ENCODE measurements around the gene ERF. TPM values are rescaled to one million over a fixed set of nuclear protein-coding genes. Genes with fewer than 3 reads are reported as not detected.

The ERF gene
- total RNA-seq, 2 experiments from 2014 or later = 43.5 to 58.7 TPM

DNA sequence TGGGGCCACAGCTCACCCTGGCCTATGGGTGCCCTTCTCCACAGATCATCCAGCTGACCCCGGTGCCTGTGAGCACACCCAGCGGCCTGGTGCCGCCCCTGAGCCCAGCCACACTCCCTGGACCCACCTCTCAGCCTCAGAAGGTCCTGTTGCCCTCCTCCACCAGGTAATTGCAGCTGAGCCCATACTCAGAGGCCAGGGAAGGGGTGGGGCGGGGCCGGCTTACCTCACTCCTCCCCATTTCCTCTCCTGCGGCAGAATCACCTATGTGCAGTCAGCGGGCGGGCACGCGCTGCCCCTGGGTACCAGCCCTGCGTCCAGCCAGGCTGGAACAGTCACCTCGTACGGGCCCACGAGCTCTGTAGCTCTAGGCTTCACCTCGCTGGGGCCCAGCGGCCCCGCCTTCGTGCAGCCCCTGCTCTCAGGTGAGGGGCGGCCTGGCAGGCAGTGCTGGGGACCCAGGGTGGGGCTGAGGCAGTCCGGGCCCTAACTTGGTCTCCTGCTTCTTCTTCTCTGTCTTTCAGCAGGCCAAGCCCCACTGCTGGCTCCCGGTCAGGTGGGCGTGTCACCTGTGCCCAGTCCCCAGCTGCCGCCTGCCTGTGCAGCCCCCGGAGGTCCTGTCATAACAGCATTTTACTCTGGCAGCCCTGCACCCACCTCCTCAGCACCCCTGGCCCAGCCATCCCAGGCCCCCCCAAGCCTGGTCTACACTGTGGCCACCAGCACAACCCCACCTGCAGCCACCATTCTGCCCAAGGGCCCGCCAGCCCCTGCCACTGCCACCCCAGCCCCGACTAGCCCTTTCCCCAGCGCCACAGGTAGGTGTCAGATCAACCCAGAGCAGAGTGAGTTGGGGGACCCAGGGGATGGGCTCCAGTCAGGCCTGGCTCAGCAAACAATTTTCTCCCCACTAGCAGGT is 37.4 kb upstream of the ERF start:
- CTCF ChIA-PET = interaction anchor here (0.6 kb wide), 1 partner anchor 155 kb away, joined by 3 read pairs; no protein-coding TSS in a partner anchor
- Mint-ChIP-seq H3K4me3 (no peak overlapping the region), H3K27ac (no peak overlapping the region), H3K36me3 (peaks cover 17% of the 10 kb centered on the region), H3K27me3 (no peaks in the 10 kb centered on the region), H3K4me1 (peaks cover 2% of the 10 kb centered on the region), H3K9me3 (ENCODE audit: low read depth) (no peaks in the 10 kb centered on the region)
- no peak for ATAC-seq
- DNase-seq = no peak

DNA sequence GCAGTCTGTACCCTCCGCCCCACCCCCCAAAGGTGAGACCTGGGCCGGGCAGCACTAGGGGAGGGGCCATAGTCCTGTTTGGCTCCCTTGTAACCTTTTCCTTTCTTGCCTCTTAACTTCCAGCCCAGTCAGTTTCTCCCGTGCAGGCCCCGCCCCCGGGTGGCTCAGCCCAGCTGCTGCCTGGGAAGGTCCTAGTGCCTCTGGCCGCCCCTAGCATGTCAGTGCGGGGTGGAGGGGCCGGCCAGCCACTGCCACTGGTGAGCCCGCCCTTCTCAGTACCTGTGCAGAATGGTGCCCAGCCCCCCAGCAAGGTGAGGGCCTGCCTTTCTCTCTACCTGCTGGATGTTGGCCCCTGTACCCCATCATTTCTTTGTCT is 36.5 kb upstream of the ERF start:
- ATAC-seq = no peak
- no peak overlapping the region for H3K4me3 Mint-ChIP-seq
- H3K36me3 Mint-ChIP-seq = peaks cover 16% of the 10 kb centered on the region
- H3K4me1 Mint-ChIP-seq = peaks cover 2% of the 10 kb centered on the region
- no peaks in the 10 kb centered on the region for H3K27me3 Mint-ChIP-seq
- H3K27ac Mint-ChIP-seq = no peak overlapping the region
- no peak for DNase-seq
- H3K9me3 Mint-ChIP-seq (ENCODE audit: low read depth) = no peaks in the 10 kb centered on the region
- CTCF ChIA-PET = interaction anchor here (0.6 kb wide), 1 partner anchor 155 kb away, joined by 3 read pairs; no protein-coding TSS in a partner anchor

DNA sequence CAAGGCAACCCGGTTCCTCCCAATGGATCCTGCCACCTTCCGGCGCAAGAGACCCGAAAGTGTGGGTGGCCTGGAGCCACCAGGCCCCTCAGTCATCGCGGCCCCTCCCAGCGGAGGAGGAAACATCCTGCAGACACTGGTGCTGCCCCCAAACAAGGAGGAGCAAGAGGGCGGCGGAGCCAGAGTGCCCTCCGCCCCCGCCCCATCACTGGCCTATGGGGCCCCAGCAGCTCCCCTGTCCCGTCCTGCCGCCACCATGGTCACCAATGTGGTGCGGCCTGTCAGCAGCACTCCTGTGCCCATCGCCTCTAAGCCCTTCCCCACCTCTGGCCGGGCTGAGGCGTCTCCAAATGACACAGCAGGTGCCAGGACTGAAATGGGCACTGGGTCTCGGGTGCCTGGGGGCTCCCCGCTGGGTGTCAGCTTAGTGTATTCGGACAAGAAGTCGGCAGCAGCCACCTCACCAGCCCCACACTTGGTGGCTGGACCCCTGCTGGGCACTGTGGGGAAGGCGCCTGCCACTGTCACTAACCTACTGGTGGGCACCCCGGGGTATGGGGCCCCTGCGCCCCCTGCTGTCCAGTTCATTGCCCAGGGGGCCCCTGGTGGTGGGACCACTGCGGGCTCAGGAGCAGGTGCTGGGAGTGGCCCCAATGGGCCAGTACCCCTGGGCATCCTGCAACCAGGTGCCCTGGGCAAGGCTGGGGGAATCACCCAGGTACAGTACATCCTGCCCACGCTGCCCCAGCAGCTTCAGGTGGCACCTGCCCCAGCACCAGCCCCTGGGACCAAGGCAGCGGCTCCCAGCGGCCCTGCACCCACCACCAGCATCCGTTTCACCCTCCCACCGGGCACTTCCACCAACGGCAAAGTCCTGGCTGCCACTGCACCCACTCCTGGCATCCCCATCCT is 35.9 kb upstream of the ERF start:
- DNase-seq (peak; percentile 70), ATAC-seq (peak; percentile 72)
- Mint-ChIP-seq H3K36me3 (peaks cover 16% of the 10 kb centered on the region), H3K4me3 (no peak overlapping the region), H3K4me1 (peaks cover 6% of the 10 kb centered on the region), H3K9me3 (ENCODE audit: low read depth) (no peaks in the 10 kb centered on the region), H3K27me3 (no peaks in the 10 kb centered on the region), H3K27ac (no peak overlapping the region)
- CTCF ChIA-PET = no interaction called here

- H3K27ac Mint-ChIP-seq = no peak overlapping the region
- H3K4me1 Mint-ChIP-seq = peaks cover 12% of the 10 kb centered on the region
- DNase-seq (no peak), ATAC-seq (no peak)
- no peaks in the 10 kb centered on the region for H3K9me3 Mint-ChIP-seq (ENCODE audit: low read depth)
- H3K4me3 Mint-ChIP-seq = no peak overlapping the region
- no peaks in the 10 kb centered on the region for H3K27me3 Mint-ChIP-seq
- CTCF ChIA-PET = interaction anchor here (1.3 kb wide), 1 partner anchor 11 kb away, joined by 3 read pairs; no protein-coding TSS in a partner anchor
- peaks cover 16% of the 10 kb centered on the region for H3K36me3 Mint-ChIP-seq
Observed at GRCh38 chr19:42290136-42290522, 35.2 kb upstream of the ERF start.

- Mint-ChIP-seq H3K27me3 (no peaks in the 10 kb centered on the region), H3K36me3 (peaks cover 16% of the 10 kb centered on the region), H3K27ac (no peak overlapping the region), H3K4me3 (no peak overlapping the region), H3K9me3 (ENCODE audit: low read depth) (no peaks in the 10 kb centered on the region), H3K4me1 (peaks cover 17% of the 10 kb centered on the region)
- CTCF ChIA-PET = interaction anchor here (1.2 to 1.3 kb wide), 2 partner anchors 10 to 39 kb away, joined by 3 read pairs; no protein-coding TSS in a partner anchor
- DNase-seq = no peak
- no peak for ATAC-seq
Observed at GRCh38 chr19:42289556-42290041, 34.7 kb upstream of the ERF start.

DNA sequence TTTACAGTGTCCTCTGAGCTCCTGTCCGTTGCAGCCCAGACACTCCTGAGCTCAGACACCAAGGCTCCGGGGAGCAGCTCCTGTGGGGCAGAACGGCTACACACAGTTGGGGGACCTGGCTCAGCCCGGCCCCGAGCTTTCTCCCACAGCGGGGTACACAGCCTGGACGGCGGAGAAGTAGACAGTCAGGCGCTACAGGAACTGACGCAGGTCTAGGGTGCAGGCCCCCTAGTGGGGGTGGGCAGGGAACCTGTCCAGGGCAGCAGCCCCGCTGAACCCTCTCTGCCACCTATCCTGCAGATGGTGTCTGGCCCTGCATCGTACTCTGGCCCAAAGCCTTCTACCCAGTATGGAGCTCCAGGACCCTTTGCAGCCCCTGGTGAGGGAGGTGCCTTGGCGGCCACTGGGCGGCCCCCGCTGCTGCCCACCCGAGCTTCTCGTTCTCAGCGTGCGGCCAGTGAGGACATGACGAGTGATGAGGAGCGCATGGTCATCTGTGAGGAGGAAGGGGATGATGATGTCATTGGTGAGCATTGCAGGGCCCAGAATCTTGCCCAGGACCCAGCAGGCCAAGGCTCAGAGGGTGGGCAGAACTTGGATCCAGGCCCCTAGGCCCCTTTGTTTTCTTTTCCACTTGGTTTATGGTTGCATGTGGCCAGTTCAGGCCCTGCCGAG is 34.1 kb upstream of the ERF start:
- peaks cover 17% of the 10 kb centered on the region for H3K4me1 Mint-ChIP-seq
- no peak overlapping the region for H3K27ac Mint-ChIP-seq
- DNase-seq (no peak), ATAC-seq (no peak)
- H3K9me3 Mint-ChIP-seq (ENCODE audit: low read depth) = no peaks in the 10 kb centered on the region
- CTCF ChIA-PET = interaction anchor here (1.2 to 1.3 kb wide), 2 partner anchors 10 to 39 kb away, joined by 3 read pairs; no protein-coding TSS in a partner anchor
- no peaks in the 10 kb centered on the region for H3K27me3 Mint-ChIP-seq
- H3K36me3 Mint-ChIP-seq = peaks cover 16% of the 10 kb centered on the region
- H3K4me3 Mint-ChIP-seq = no peak overlapping the region

- ATAC-seq = no peak
- Mint-ChIP-seq H3K4me1 (peaks cover 17% of the 10 kb centered on the region), H3K27me3 (no peaks in the 10 kb centered on the region), H3K27ac (no peak overlapping the region), H3K36me3 (peaks cover 12% of the 10 kb centered on the region), H3K4me3 (no peak overlapping the region), H3K9me3 (ENCODE audit: low read depth) (no peaks in the 10 kb centered on the region)
- no peak for DNase-seq
- CTCF ChIA-PET = no interaction called here
Observed at GRCh38 chr19:42288387-42288786, 33.5 kb upstream of the ERF start.

DNA sequence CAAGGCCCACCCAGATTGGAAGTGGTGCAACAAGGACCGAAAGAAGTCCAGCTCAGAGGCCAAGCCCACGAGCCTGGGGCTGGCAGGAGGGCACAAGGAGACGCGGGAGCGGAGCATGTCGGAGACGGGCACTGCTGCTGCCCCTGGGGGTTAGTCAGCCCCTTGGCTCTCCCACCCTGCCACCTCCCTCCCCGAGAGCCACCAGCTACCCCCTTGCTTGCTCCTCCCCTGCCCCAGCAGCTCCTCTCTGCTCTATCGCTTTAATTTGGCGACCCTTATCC is 32.8 kb upstream of the ERF start:
- CTCF ChIA-PET = interaction anchor here (1.1 to 1.5 kb wide), 2 partner anchors 103 to 155 kb away, joined by 4 read pairs; no protein-coding TSS in a partner anchor
- Mint-ChIP-seq H3K27ac (no peak overlapping the region), H3K4me3 (no peak overlapping the region)

DNA sequence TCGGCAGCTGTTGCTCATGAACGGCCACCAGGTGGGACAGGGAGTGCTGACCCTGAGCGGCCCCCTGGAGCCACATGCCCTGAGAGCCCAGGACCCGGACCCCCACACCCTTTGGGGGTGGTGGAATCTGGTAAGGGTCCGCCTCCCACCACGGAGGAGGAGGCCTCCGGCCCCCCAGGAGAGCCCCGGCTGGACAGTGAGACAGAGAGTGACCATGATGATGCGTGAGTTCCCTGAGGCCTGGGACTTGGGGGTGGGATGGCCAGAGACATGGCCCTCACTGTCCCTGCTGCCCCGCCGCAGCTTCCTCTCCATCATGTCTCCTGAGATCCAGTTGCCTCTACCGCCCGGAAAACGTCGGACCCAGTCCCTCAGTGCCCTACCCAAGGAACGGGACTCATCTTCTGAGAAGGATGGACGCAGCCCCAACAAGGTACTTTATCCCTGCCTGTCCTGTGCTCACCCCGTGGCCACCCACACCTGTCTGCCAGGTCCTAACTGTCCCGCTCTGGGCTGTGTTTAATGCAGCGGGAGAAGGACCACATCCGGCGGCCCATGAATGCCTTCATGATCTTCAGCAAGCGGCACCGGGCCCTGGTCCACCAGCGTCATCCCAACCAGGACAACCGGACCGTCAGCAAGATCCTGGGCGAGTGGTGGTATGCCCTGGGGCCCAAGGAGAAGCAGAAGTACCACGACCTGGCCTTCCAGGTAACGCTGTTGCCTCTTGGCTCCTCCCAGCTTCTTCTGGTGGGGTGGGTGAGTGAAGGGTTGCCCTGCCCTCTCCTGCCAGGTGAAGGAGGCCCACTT is 32.3 kb upstream of the ERF start:
- CTCF ChIA-PET = interaction anchor here (1.1 to 1.5 kb wide), 2 partner anchors 102 to 154 kb away, joined by 4 read pairs; no protein-coding TSS in a partner anchor
- ATAC-seq (no peak), DNase-seq (no peak)
- peaks cover 17% of the 10 kb centered on the region for H3K4me1 Mint-ChIP-seq
- H3K27me3 Mint-ChIP-seq = no peaks in the 10 kb centered on the region
- H3K27ac Mint-ChIP-seq = peak overlapping the region; percentile 20
- H3K4me3 Mint-ChIP-seq = no peak overlapping the region
- H3K36me3 Mint-ChIP-seq = peaks cover 9% of the 10 kb centered on the region
- H3K9me3 Mint-ChIP-seq (ENCODE audit: low read depth) = no peaks in the 10 kb centered on the region

More for the DNA sequence above, 32.8 kb upstream of the ERF start:
- DNase-seq = no peak
- H3K9me3 Mint-ChIP-seq (ENCODE audit: low read depth) = no peaks in the 10 kb centered on the region
- H3K4me1 Mint-ChIP-seq = peaks cover 17% of the 10 kb centered on the region
- no peaks in the 10 kb centered on the region for H3K27me3 Mint-ChIP-seq
- peaks cover 9% of the 10 kb centered on the region for H3K36me3 Mint-ChIP-seq
- ATAC-seq = no peak

GRCh38 chr19:42286349-42287016 is 31.6 kb upstream of the ERF start:
- Mint-ChIP-seq H3K9me3 (ENCODE audit: low read depth) (no peaks in the 10 kb centered on the region), H3K4me3 (no peak overlapping the region), H3K4me1 (peaks cover 17% of the 10 kb centered on the region), H3K36me3 (peaks cover 6% of the 10 kb centered on the region), H3K27me3 (no peaks in the 10 kb centered on the region), H3K27ac (peak overlapping the region; percentile 44)
- CTCF ChIA-PET = interaction anchor here (1.5 kb wide), 1 partner anchor 154 kb away, joined by 4 read pairs; no protein-coding TSS in a partner anchor
- ATAC-seq (no peak), DNase-seq (no peak)

DNA sequence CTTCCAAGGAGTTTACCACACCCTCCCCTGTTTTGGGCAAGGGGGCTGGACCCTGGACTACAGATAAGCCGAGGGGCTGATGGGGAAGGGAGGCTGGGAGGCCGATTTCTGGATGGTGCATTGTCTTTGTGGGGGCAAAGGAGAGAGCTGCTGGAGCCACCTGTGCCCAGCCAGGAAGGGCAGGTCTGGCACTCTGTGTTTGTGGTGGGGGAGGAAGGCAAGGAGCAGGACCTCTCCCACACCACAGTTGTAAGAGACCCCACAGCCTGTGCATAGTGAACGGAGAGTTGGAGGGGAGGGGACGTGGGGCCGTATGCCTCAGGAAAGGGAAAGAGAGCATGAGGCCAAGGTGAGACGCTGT is 31.0 kb upstream of the ERF start:
- DNase-seq = no peak
- H3K27me3 Mint-ChIP-seq = no peaks in the 10 kb centered on the region
- ATAC-seq = no peak
- peaks cover 6% of the 10 kb centered on the region for H3K36me3 Mint-ChIP-seq
- peak overlapping the region; percentile 17 for H3K4me3 Mint-ChIP-seq
- CTCF ChIA-PET = no interaction called here
- peaks cover 18% of the 10 kb centered on the region for H3K4me1 Mint-ChIP-seq
- peak overlapping the region; percentile 44 for H3K27ac Mint-ChIP-seq
- no peaks in the 10 kb centered on the region for H3K9me3 Mint-ChIP-seq (ENCODE audit: low read depth)

GRCh38 chr19:42285541-42285941 is 30.6 kb upstream of the ERF start:
- Mint-ChIP-seq H3K36me3 (peaks cover 6% of the 10 kb centered on the region), H3K27ac (no peak overlapping the region), H3K4me3 (peak overlapping the region; percentile 79), H3K4me1 (peaks cover 18% of the 10 kb centered on the region), H3K27me3 (no peaks in the 10 kb centered on the region), H3K9me3 (ENCODE audit: low read depth) (no peaks in the 10 kb centered on the region)
- no peak for DNase-seq
- ATAC-seq = no peak
- CTCF ChIA-PET = interaction anchor here (0.8 to 1.3 kb wide), 2 partner anchors 149 to 177 kb away, joined by 3 to 6 read pairs; no protein-coding TSS in a partner anchor

Data from activated CD8-positive, alpha-beta memory T cell treated with anti-CD3 and anti-CD28 coated beads, Interleukin-2, amount 10 ng/mL, durations not matched to agents 7 days and 5 days (primary cell).